HG03565 (cell line): ENCODE measurements around the gene B4GALT7.
"Not testable (repeated sequence)": the region's sequence is repeated elsewhere in the genome, so short reads cannot be mapped to it uniquely, and the experiment has no call there.

Source experiments
- ATAC-seq: cut with Tn5 transposase; IDR thresholded peaks from one replicate; pipeline ENCODE4 v1.9.1; 2021; ENCODE audit warnings: mild to moderate bottlenecking, moderate library complexity; ENCODE audit not compliant: unreplicated experiment

The B4GALT7 gene, protein sequence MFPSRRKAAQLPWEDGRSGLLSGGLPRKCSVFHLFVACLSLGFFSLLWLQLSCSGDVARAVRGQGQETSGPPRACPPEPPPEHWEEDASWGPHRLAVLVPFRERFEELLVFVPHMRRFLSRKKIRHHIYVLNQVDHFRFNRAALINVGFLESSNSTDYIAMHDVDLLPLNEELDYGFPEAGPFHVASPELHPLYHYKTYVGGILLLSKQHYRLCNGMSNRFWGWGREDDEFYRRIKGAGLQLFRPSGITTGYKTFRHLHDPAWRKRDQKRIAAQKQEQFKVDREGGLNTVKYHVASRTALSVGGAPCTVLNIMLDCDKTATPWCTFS

GRCh38 chr5:177599731-177600507 is at the start of gene B4GALT7:
Gene B4GALT7 (plus strand): TSS chr5:177600132. CDS start chr5:177600211, 79 bp downstream.
- ATAC-seq = peak; percentile 86

DNA sequence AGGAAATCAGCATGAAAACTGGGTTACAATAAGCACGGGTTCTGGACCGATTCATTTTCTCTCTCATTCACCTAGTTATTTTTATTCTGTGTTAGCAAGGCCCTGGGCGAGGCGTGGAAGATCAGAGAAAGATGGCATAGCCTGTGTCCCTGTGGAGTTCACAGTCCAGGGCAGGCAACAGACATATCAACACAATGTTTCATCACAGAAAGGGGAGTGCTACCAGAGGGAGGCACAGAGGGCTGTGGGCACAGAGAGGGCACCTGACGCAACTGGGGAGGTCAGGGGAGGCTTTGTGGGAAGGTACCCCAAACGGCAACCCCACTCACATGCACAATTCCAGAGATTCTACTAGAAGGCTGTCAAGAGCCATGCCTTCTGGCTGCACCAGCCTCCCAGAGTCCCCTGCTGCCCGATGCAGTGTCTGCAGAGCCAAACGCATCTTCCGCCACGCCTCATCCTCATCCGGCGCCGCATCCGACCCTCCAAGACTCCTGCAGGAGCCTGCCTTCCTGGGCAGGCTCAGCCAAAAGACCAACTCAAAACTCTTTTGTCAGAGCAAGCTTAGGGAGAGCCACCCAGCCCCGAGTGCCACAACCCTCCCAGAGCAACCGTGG is 47.0 kb upstream of the B4GALT7 start:
- ATAC-seq = no peak

DNA sequence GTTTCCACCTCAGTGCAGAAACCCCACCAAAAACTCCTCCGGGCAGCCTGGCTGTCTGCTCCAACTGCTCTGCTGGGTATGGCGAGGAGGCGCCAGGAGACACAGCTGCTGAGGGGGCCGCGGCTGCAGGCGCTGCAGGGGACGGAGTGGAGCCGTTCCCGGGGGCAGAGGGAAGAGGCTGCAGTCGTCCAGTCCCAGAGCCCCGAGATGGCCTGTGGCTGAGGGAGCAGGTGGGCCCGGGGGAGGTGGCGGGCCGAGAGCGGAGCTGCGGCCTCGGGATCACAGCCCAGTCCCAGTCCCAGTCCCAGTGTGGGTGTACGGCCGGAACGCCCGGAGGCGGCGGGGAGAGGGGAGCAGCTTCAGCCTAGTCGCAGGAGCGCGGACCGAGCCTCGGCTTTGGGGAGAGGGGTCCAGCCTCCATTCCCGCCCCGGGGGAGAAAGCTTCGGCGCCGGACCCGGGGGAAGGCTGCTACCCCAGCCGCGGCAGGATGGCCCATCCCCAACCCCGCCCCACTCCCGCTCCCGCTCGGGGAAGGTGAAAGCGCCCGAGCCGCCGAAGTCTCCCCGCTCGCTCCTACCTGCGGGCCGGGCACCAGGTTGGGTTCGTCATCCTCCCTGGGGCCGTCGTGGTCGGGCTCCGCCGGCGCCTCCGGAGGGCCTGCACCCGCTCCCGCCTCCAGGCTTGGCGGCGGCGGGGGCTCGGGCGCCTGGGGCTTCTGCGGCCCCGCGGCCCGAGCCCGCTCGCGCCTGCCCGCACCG is 46.1 kb upstream of the B4GALT7 start:
- peak; percentile 13 for ATAC-seq

DNA sequence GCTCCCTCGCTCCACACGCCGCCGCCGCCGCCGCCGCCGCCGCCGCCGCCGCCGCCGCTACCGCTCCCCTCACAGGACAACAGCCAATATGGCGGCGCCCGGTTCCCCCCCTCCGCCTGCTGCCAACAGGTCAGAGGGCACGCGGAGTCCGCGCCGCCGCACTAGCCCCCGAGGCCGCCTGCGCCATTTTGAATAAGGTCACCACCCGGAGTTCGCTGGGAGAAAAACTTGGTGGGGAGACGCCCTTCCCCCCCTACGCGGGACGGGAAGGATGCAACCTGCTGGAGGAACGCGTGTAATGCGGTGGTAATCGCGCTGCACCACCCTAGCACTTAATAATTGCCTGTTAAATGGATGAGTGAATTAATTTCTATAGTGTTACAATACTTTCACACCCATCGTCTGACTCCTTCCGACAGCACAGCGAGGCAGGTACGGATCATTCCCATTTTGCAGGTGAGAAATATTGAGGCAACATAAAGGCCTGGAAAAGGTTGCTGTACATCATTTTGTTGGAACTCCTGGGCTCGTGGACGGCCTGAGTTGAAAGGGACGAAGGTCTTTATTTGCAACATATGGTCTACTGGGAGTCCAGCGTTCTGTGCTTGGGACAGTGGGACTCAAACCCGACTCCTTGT is 45.3 kb upstream of the B4GALT7 start, which contains the start of gene FAM193B:
TSS of gene FAM193B (minus strand) at position 90 of the 638 bp plus-strand sequence. CDS start 105 bp downstream, outside the sequence.
- ATAC-seq = peak; percentile 79

- ATAC-seq = no peak
These were observed 44.7 kb upstream of the B4GALT7 start for GRCh38 chr5:177555228-177555627.

GRCh38 chr5:177555665-177556064 is 44.3 kb upstream of the B4GALT7 start:
- no peak for ATAC-seq

DNA sequence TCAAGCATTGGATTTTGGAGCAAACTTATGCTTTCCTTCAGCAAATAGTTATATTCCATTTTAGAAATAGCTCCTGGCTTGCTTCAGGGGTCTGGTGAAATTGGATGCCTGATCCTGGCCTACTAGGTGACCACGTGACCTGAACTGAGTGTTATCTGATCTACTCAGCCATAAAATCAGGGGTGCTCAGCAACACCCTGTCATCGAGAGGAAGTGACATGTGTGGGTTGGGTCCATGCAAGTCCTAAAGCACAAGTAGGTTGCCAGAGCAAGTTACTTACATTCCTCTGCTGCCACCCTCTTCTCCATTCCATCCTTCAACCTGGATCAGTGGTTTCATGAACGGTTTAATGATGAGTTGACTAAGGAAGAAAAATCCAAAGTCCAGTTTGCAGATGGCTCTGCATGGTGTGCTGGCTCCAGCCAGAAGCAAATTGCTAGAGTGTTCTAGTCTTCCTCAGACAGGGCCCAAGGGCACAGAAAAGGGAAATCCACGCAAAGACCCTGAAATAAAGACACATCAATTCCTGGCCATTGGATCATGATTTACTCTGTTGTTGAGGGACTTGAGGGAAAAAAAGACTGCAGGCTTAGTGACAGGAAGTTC is 42.8 kb upstream of the B4GALT7 start:
- no peak for ATAC-seq

GRCh38 chr5:177557796-177558195 is 42.1 kb upstream of the B4GALT7 start:
- ATAC-seq = no peak

GRCh38 chr5:177559446-177559941 is 40.4 kb upstream of the B4GALT7 start:
- ATAC-seq = not testable (repeated sequence)

- no peak for ATAC-seq
These were observed 34.9 kb upstream of the B4GALT7 start for GRCh38 chr5:177565046-177565445.

- ATAC-seq = no peak
These were observed 31.6 kb upstream of the B4GALT7 start for GRCh38 chr5:177568326-177568725.

GRCh38 chr5:177569894-177570293 is 30.0 kb upstream of the B4GALT7 start:
- ATAC-seq = no peak

- ATAC-seq = no peak
These were observed 24.4 kb upstream of the B4GALT7 start for GRCh38 chr5:177575488-177575887.

GRCh38 chr5:177576169-177576568 is 23.8 kb upstream of the B4GALT7 start:
- no peak for ATAC-seq

DNA sequence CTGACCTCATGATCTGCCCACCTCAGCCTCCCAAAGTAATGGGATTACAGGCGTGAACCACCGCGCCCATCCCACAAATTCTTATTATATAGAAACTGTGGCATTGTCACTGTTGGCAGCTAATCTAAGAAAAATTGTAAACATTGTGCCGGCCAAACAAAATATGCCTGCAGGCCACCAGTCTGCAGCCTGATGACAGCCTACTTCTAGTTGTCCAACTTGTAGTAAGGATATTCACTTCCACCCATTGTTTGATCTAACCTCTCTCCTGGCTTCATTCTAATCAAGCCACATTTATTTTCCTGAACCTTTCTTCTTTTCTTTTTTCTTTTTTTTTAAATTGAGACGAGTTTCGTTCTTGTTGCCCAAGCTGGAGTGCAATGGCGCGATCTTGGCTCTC is 21.6 kb upstream of the B4GALT7 start:
- no peak for ATAC-seq

DNA sequence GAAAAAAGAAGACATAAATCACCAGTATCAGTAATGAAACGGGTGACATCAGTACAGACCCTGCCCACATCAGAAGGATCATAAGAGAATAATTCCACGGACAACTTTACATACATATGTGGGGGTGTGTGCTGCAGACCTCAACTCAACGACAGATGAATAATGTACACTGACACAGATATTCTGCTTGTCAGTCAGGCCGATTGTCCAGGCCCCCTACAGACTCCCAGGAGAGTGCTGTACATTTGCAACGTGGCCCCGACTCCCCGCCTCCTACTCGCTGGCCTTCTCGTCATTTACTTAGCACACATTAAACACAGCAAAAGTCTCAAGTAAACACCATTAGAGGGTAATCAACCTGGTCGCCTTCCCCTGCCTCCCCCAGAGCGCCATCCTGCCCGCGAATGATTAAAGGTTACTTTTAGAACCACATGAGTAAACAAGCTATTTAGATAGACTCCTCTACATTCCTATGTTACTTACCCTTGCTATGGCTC is 11.5 kb upstream of the B4GALT7 start:
- ATAC-seq = no peak

DNA sequence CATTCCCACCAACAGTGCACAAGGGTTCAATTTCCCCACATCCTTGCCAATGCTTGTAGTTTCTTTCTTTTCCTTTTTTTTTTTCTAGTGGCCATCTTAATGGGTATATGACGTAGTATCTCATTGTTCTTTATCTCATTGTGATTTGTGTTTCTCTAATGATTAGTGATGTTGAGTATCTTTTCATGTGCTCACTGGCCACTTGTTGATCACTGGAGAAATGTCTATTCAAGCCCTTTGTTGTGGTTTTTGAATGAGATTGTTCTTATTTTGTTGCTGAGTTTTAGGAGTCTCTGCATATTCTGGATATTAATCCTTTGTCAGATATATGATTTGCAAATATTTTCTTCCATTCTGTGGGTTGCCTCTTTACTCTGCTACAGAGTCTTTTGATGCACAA is 9.5 kb upstream of the B4GALT7 start:
- ATAC-seq = no peak

- no peak for ATAC-seq
These were observed 8.3 kb upstream of the B4GALT7 start for GRCh38 chr5:177591690-177592009.

DNA sequence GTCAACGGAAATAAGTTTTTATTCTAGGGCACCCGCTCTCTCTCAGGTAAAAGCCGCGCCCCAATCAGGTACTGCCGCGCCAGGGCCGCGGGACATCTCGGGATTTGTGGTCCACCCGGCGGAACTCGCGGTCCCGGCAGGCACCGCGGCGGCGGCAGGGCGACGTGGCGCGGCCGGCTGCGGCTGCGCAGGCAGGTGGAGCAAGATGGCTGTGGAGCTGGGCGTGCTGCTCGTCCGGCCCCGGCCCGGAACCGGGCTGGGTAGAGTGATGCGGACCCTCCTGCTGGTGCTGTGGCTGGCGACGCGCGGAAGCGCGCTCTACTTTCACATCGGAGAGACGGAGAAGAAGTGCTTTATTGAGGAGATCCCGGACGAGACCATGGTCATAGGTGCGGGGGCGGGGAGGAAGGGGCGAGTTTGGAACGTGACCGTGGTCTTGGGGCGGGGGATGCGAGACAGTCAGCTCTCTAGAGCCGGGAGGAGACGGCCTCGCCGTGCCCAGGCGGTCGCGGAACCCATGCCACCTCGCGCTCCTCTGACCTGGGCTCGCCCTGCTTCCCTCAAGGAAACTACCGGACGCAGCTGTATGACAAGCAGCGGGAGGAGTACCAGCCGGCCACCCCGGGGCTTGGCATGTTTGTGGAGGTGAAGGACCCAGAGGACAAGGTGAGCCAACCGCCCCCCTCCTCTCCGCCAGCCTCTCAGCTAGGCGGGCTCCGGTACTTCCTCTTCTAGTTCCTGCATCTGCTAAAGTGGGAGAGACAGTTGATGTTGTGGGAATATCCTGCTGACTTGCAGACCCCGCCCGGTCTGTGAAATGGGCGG is 7.7 kb upstream of the B4GALT7 start, which contains the start of gene TMED9:
TSS of gene TMED9 (plus strand) at position 194 of the 825 bp plus-strand sequence. CDS start at position 206, 12 bp downstream.
- ATAC-seq = peak; percentile 92
